OCI-LY1 (cell line): ENCODE data around the gene SMIM7.
A peak's percentile ranks its signal among the peaks of the same experiment; 100 is the strongest.

Experiments
- CTCF ChIP-seq: fragments of 200-600 bp; sonication (generic), shearing (Covaris generic); IDR thresholded peaks from 2 replicates; pipeline ENCODE4 v1.5.1; 2017; ENCODE audit warnings: mild to moderate bottlenecking, antibody characterized with exemption, low read length, moderate library complexity, mixed read lengths
- EZH2 ChIP-seq: fragments of 200-600 bp; sonication (generic), shearing (Covaris generic); IDR thresholded peaks from 2 replicates; pipeline ENCODE4 v1.8.0; 2017; ENCODE audit warnings: borderline replicate concordance, mixed run types, mild to moderate bottlenecking, antibody characterized with exemption, low read length, moderate library complexity, mixed read lengths

DNA sequence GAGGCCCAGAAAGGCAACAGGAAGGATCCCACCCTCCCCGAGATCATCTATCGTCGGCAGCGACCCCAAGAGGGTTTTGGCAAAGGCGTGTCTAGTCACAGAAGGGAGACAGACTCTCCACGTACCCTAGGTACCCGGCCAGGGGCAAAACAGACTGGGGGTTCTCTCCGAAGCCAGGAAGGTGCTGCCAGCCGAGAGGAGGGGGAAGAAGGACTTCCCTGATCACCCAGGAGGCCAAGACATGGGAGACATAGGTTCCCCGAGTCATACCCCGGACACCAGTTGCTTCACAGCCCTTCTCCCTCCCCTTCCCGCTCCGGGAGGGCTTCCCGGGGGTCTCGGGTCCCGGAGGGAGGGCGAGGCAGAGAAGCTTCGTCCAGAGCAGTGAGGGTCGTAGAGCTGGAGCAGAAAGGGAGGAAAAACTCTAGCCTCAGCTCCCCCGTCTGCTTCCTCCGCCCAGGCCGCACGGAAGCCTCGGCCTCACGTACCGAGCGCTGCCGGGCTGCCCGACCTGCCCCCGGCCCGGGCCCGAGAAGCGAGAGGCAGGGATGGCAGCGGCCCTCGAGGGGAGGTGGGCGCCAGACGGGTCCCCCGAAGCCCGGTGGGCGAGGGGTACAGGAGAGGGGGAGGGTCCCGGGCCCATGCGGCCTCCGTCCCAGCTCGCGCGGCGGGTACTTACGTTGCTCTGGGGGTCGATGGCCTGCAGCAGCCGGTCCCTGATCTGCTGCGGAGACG, 32.6 kb downstream of the SMIM7 start:
- TF ChIP-seq CTCF (peak; percentile 6; the same call in 1 of the 2 replicates), EZH2 (no peak)
